Stimulated activated CD8-positive, alpha-beta memory T cell treated with anti-CD3 and anti-CD28 coated beads, Interleukin-15, amount 100 ng/mL, for 24 hours (primary cell): Measurements from ENCODE around the gene CENPQ.
"Not testable (repeated sequence)": the region's sequence is repeated elsewhere in the genome, so short reads cannot be mapped to it uniquely, and the experiment has no call there.

ENCODE experiments used
- DNase-seq: peaks from one replicate; pipeline ENCODE4 v3.0.0-alpha.2; 2020; ENCODE audit warnings: low read depth

CENPQ gene, protein sequence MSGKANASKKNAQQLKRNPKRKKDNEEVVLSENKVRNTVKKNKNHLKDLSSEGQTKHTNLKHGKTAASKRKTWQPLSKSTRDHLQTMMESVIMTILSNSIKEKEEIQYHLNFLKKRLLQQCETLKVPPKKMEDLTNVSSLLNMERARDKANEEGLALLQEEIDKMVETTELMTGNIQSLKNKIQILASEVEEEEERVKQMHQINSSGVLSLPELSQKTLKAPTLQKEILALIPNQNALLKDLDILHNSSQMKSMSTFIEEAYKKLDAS

DNA sequence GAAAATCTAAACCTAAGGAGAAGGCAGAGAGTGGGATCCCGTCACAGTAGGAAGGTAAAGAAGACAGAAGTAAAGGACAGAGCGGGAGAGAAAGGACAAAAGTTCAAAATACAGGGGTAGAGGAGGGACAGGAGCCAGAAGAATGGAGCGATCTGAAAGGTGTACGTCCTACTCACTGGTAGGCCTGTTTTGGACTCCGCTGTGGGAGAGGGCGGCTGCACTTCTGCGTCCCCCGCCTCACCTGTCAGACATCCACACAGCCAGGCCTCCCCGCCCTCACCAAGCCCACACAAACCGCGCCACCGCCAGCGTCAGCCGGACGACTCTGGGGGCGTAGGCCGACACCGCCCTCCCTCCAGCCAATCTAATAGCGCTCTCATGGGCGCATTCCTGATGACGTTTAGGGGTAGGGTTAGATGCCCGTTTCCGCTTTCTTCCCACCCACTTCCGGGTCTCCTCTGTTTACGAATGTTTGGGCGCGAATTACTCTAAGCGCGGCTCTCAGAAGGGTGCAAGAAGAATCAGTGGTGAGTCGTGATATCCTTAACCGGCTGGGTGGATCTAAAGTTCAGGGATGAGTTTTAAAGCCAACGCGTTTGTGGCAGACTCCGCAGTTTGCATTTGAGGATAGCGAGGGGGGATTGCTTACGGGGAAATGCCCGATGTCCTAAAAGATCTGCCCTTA lies at the start of gene CENPQ, which contains the start of gene MMUT:
Gene CENPQ, plus strand, starts transcription at position 444 of the 685 bp plus-strand sequence. CDS start 6,807 bp downstream, outside the sequence.
Gene MMUT, minus strand, starts transcription at position 327 of the 685 bp plus-strand sequence. CDS start 3,787 bp downstream, outside the sequence.
- peak; percentile 55 for DNase-seq

DNA sequence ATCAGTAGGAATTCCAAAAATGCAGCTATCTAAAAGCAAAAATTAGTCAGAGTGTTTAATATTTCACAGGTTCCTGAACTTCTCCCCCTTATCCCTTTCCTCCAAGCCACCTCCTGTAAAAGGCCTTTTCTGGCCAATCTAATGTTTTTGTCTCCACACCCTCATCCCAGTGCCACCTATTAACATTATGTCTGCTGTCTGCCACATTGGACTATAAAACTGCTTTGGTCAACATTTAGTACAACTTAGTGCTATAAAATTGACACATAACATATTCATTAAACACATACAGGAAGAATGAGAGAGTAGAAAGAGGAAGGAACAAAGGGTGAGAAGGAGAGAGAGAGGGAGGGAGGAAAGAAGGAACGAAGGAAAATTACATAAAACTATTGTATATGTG lies 47.8 kb upstream of the CENPQ start:
- no peak for DNase-seq

DNA sequence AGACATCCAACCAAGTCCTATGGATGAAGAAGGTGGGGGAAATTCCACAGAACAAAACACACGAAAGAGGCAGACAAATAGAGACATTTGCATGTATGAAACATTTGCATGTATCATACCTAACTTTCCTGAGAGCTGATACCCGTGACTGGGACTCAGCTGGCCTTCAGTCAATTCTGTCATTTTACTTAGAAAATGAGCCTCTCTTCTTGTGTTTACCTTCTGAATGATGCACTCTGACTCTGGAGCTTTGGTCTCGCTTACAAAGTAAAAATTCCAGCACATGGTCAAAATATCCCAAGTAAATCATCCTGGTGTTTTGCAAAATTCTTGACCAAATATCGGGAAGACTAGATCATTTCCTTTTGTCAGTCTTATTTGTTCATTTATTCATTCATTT lies 47.0 kb upstream of the CENPQ start:
- DNase-seq, result no peak

DNA sequence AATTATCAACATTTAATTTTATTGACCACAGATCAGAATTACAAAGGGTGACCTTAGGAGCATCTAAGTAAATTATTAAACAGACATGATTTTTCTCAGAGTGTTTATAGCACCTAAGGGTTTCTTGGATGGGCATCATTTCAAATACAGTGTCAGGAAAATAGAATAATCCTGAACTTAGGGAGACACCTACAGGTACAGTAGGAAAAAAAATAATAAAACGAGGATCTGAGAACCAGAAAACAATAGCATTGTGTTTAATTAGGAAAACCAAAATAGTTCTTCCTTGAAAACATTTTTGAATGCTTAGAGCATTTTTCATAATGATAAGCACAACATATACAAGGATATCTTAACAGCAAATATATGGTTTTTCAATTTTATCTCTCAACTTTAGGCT lies 39.4 kb upstream of the CENPQ start:
- DNase-seq, result no peak

DNA sequence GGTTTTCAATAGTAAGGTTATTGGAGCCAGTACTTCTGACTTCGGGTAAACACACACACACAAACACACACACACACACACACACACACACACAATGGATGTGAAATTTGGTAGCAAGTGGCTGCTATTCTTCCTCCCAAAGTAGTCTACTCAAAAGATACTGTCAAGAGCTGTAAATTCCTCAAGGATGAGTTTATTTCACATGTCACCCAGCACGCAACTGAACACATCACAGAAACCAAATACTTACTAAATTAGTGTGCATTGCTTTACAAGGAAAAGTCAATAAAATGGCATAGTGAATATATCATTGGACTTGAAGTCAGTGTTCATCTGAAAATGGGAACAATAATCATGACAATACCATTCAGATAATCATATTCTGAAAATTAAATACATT lies 33.0 kb upstream of the CENPQ start:
- DNase-seq, result no peak

DNA sequence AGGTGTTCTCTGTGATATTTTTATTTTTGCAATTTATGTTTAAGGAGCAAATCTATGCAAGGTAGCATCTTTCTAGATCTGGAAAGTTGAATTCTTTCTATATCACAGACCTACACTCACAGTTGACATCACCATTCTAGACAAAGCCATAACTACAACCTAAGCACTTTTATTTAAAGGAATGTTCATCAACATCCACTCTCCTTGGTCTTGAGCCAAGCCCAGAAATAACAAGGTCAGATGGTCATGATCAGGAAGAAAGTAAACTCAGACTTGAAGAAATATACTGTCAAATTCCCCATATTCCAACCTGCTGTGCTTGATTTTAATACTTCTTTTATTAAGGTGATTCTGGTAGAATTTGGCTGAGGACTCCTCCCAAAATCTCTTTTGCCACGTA lies 32.3 kb upstream of the CENPQ start:
- no peak for DNase-seq

DNA sequence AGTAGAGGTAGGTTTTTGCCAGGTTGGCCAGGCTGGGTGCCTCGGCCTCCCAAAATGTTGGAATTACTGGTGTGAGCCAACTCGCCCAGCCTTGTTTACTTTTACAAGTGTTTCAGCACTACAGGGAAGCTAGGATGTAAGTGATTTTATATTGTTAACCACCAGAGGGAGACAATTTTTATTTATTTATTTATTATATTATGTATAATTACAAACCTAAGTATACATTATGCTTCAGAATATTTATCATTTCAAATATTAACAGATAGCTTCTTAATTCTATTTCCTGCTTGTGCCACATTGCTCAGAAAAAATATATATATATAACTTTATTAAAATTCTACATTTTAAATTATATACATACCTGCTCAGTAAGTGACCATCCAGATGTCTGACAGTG lies 9.9 kb upstream of the CENPQ start:
- DNase-seq, result no peak

DNA sequence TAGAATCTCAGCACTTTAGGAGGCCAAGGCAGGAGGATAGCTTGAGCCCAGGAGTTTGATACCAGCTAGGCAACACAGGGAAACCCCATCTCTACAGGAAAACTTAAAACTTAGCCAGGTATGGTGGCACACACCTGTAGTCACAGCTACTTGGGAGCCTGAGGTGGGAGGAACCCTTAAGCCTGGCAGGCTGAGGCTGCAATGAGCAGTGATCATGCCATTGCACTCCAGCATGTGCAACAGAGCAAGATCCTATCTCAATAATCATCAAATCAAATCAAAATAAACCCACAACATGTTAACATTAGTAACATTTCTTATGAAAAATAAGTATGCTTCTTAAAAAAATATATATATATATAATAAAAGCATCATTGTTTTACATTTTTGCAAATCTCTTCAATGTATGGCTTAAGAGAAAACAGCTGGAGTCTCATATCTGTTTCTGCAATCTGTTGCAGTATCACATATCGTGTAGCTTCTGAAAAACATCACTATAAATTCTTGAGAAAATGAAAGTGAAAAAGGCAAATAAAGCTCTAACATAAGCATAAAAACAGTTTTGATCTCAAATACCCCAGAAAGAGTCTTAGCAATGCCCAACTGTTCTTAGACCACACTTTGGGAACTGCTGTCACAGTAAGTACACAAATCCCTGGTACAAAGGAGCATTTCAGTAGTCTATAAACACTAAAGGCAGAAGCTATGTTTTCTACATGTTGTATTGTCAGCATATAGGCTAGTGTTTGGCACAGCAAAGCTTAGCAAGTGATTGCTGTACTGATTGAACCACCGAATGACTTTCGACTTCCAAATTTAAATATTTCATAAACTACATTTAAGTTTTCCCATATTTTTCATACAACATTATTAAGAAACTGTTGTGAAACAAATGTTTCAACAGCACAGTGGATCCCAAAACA lies 8.1 kb upstream of the CENPQ start:
- no peak for DNase-seq

DNA sequence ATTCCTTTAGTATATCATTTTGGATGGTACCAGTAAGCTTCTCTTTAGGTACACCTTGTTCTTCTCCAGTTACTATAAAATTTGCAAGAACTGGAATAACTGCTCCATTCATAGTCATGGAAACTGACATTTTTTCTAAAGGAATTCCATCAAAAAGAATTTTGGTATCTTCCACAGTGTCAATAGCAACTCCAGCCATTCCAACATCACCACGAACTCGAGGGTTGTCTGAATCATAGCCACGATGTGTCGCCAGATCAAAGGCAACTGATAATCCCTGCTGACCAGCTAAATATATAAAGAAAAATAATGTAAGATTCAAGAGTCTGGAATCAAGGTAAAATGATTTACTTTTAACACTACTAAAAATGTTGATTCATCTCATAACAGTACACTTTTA lies 5.4 kb upstream of the CENPQ start:
- no peak for DNase-seq

DNA sequence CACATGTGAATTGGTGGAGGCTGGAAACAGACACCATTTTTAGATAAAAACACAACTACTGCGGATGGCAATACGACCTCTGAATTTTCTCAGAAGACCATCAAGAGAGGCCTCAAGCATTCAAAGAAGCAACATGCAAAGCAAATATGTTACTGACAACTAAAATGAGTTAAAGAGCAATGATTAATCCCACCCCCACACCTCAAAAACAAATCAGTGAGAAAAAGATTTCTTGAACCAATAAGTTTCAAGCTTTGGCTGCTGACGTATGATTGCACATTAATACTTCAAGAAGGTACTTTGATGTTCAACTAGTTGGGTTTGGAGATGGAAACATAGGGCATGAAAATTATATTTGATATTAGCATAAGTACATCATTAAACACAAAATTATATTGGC lies 1.1 kb upstream of the CENPQ start:
- DNase-seq, result no peak

DNA sequence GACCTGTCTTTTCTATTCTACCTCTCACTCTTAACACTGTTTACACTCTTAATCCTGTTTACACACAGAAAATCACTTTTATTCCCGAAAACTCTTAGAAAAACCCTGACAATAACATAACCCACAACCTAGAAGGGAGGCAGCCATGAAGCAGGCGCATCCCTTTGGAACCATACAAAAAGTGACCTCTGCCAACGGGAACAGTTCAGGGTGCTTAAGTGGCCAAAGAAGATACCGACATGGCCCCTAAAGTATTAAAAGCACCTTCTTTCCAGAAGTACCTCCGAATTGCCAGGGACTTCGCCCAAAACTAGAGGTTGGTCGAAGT lies 607 bp upstream of the CENPQ start:
- DNase-seq, result no peak

DNA sequence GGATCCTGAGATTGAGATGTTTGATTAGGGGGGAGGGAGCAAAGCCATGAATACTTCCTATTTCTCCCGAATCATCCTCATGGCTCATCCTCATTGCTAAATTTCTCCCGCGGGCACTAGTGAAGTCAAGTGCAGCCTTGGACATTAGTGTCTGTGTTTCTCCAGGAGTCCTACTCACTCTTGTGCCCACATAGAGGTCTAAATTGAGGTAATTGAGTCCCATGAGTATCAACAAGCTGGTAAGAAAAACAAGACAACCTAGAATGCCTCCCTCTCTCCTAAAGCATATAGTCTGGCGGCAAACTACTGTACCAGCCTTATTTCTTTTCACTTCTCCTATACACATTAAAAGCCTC lies 420 bp downstream of the CENPQ start:
- DNase-seq, result no peak

DNA sequence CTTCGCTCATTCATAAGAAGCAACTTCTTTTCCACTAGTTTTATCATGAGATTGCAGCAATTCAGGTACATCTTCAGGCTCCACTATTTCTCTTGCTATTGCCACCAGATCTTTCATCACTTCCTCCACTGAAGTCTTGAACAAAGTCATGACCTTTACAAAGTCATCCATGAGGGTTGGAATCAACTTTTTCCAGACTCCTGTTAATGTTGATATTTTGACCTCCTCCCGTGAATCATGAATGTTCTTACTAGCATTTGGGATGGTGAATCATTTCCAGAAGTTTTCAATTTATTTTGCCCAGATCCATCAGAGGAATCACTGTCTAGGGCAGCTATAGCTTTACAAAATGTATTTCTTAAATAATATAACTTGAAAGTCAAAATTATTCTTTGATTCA lies 1.5 kb downstream of the CENPQ start:
- DNase-seq, result no peak

DNA sequence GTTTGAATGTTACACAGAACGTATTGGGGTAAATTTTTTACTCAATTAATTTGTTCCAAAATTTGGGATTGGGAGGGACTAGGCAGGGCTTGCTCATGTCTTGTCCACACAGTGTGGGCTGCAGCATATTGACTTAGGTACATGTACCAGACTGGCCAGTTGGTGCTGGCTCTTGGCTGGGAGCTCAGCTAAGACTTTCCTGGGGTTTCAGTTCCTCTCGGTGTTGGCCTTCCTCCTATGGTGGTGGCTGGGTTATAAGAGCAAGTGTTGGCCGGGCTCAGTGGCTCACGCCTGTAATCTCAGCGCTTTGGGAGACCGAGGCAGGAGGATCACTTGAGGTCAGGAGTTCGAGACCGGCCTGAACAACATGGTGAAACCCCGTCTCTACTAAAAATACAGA lies 4.9 kb downstream of the CENPQ start:
- DNase-seq, result no peak

DNA sequence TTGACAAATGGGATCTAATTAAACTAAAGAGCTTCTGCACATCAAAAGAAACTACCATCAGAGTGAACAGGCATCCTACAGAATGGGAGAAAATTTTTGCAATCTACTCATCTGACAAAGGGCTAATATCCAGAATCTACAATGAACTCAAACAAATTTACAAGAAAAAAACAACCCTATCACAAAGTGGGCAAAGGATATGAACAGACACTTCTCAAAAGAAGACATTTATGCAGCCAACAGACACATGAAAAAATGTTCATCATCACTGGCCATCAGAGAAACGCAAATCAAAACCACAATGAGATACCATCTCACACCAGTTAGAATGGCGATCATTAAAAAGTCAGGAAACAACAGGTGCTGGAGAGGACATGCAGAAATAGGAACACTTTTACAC lies 13.4 kb downstream of the CENPQ start:
- not testable (repeated sequence) for DNase-seq

DNA sequence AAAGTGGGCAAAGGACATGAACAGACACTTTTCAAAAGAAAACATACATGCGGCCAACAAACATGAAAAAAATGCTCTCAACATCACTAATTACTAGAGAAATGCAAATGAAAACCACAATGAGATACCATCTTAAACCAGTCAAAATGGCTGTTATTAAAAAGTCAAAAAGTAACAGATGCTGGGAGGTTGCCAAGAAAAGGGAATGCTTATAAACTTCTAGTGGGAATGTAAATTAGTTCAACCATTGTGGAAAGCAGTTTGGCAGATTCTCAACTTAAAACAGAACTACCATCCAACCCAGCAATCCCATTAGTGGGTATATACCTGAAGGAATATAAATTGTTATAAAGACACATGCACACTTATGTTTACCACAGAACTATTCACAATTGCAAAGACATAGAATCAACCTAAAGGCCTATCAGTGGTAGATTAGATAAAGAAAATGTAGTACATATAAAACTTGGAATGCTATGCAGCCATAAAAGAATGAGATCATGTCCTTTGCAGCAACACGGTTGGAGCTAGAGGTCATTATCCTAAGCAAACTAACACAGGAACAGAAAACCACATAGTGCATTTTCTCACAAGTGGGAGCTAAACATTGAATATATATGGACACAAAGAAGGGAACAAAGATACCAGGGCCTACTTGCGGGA lies 16.3 kb downstream of the CENPQ start:
- no peak for DNase-seq

DNA sequence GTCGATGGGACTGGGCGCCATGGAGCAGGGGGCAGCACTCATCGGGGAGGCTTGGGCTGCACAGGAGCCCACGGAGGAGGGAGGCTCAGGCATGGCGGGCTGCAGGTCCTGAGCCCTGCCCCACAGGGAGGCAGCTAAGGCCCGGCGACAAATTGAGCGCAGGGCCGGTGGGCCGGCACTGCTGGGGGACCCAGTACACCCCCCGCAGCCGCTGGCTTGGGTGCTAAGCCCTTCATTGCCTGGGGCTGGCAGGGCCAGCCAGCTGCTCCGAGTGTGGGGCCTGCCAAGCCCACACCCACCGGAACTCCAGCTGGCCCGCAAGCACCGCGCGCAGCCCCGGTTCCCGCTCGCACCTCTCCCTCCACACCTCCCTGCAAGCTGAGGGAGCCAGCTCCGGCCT lies 18.7 kb downstream of the CENPQ start:
- DNase-seq, result not testable (repeated sequence)

DNA sequence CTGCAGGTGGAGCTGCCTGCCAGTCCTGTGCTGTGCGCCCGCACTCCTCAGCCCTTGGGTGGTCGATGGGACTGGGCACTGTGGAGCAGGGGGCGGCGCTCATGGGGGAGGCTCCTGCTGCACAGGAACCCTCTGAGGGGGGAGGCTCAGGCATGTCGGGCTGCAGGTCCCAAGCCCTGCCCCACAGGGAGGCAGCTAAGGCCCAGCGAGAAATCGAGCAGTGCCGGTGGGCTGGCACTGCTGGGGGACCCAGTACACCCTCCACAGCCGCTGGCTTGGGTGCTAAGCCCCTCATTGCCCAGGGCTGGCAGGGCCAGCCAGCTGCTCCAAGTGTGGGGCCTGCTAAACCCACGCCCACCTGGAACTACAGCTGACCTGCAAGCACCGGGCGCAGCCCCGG lies 20.2 kb downstream of the CENPQ start:
- DNase-seq, result not testable (repeated sequence)

DNA sequence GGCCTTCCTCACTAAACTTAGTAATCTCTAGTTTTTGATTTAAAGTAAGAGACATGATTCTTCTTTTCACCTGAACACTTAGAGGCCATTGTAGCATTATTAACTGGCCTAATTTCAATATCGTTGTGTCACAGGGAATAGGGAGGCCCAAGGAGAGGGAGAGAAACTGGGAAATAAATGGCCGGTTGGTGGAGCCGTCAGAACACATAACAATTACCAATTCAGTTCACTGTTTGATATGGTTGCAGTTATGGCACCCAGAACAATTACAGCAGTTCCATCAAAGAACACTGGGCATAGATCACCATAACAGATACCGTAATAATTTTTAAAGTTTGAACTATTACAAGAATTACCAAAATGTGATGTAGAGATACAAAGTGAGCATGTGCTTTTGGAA lies 27.5 kb downstream of the CENPQ start:
- no peak for DNase-seq

DNA sequence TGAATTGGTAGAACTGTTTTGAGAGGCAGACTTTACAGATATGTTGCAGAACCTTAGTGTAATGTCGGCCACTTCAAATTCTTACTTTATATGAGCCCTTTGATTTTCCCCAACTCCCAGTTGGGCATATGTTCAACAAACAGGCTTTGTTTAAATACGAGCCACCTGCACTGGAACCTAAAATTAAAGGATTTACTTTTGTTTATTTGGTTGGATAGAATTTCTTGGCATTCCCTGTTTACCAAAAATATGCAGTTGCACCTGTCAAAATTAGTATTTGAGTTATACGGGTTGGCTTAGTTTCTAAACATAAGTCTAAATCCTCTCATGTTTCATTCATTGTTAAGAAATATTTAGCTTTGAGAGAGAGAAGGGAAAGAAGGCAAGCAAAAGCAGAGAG lies 34.1 kb downstream of the CENPQ start:
- DNase-seq, result no peak

DNA sequence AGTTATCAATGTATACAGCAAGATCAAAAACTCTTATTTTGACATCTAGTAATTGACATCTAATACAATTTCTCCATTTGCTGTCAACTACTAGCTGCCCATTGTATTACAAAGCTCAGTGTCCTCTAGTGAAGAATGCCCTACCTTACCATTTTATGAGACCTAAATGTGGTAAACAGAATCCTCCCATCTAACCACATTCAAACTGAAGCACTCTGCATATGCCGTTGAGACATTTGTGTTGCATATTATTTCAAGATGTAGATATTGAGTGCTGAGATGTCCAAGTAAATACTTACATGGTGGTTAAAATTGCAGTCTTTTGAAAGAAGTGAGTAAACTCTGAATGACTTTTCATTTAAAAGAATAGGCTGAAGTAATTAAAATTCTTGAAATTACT lies 36.0 kb downstream of the CENPQ start:
- no peak for DNase-seq

DNA sequence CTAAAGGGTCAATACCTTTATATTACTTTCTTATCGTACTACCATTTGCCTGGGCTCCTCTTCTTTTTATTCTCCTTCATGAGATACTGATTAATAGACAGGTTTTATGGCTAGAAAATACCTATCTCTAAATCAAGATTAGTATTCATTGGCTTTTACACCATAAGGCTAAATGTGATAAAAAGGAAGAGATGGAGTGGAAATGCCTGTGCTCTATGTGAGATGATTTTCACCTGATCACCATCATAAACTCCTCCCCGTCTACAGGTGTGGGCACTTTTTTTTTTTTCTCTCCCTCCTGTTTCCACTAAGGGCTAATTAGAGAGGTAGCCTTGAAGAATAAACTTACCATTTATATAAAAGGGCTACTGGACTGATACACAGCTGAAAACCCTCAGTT lies 36.5 kb downstream of the CENPQ start, which contains the start of gene GLYATL3:
Gene GLYATL3, plus strand, starts transcription at position 301 of the 400 bp plus-strand sequence. CDS start 12,068 bp downstream, outside the sequence.
- DNase-seq, result no peak
